CD4-positive, alpha-beta memory T cell (primary cell): ENCODE results near the gene BSCL2. TPM values are rescaled to one million over a fixed set of nuclear protein-coding genes. Genes with fewer than 3 reads are reported as not detected.
A peak's percentile ranks its signal among the peaks of the same experiment; 100 is the strongest.

Source experiments
- CTCF ChIA-PET: fragments of 350-600 bp; sonication (Branson Sonifier 250); formaldehyde crosslinking; loops from one replicate; lab custom pipeline; 2021; ENCODE audit warnings: inconsistent platforms; ENCODE audit not compliant: partially characterized antibody; lab: Charles Lee
- POLR2A ChIA-PET: fragments of 350-600 bp; sonication (Branson Sonifier 250); formaldehyde crosslinking; loops from one replicate; lab custom pipeline; 2021; ENCODE audit not compliant: partially characterized antibody; lab: Charles Lee
- DNase-seq, 5 donors: peaks; one replicate each; pipeline versions ENCODE4 v3.0.0 to v3.0.0-alpha.2; 2020 to 2022; ENCODE audit warnings: mixed read lengths in 1 of 5
- H3K27ac ChIP-seq: one replicate; pipeline ENCODE4 v1.7.0; 2013; ENCODE audit warnings: low read depth, low read length
- H3K27me3 ChIP-seq: 2 replicates; pipeline ENCODE4 v1.7.0; 2013; ENCODE audit warnings: mild to moderate bottlenecking, low read length, moderate library complexity; ENCODE audit not compliant: insufficient read depth
- H3K36me3 ChIP-seq: 2 replicates; pipeline ENCODE4 v1.7.0; 2013; ENCODE audit warnings: mild to moderate bottlenecking, low read length, moderate library complexity; ENCODE audit not compliant: insufficient read depth
- H3K4me1 ChIP-seq: 2 replicates; pipeline ENCODE4 v1.7.0; 2013; ENCODE audit warnings: mild to moderate bottlenecking, low read length, moderate library complexity; ENCODE audit not compliant: insufficient read depth
- H3K4me3 ChIP-seq, 2 donors: one replicate each; pipeline ENCODE4 v1.7.0; 2013; ENCODE audit warnings: low read length in 2 of 2, mild to moderate bottlenecking in 1 of 2
- H3K9me3 ChIP-seq, 2 donors: one replicate each; pipeline ENCODE4 v1.7.0; 2013; ENCODE audit warnings: low read length in 2 of 2, control low read depth in 1 of 2; ENCODE audit not compliant: control insufficient read depth in 1 of 2
- H3K27ac Mint-ChIP-seq, 7 donors: one replicate each; pipeline ENCODE4 v1.8.0; 2020 to 2021; ENCODE audit warnings: mixed read lengths in 7 of 7, mild to moderate bottlenecking in 6 of 7, inconsistent platforms in 3 of 7, moderate library complexity in 3 of 7
- H3K27me3 Mint-ChIP-seq, 2 donors: one replicate each; pipeline ENCODE4 v1.8.0; 2020 to 2021; ENCODE audit warnings: mixed read lengths in 2 of 2
- H3K36me3 Mint-ChIP-seq, 2 donors: one replicate each; pipeline ENCODE4 v1.8.0; 2020 to 2021; ENCODE audit warnings: mixed read lengths in 2 of 2, inconsistent platforms in 1 of 2, mild to moderate bottlenecking in 1 of 2
- H3K4me1 Mint-ChIP-seq, 4 donors: one replicate each; pipeline ENCODE4 v1.8.0; 2020 to 2021; ENCODE audit warnings: mixed read lengths in 4 of 4, mild to moderate bottlenecking in 1 of 4
- H3K4me3 Mint-ChIP-seq, 8 donors: one replicate each; pipeline ENCODE4 v1.8.0; 2020 to 2021; ENCODE audit warnings: mixed read lengths in 8 of 8, mild to moderate bottlenecking in 7 of 8, moderate library complexity in 6 of 8, inconsistent platforms in 3 of 8
- H3K9me3 Mint-ChIP-seq, 8 donors: one replicate each; pipeline ENCODE4 v1.8.0; 2020 to 2021; ENCODE audit warnings: mixed read lengths in 8 of 8, mild to moderate bottlenecking in 5 of 8, inconsistent platforms in 3 of 8, moderate library complexity in 1 of 8
- intact Hi-C: fragments of 100-400 bp; cut with micrococcal nuclease; formaldehyde crosslinking; loops from one replicate; pipeline ENCODE4 v1.15.1; 2023
- polyA plus RNA-seq, 2 donors: library from polyadenylated mRNA; unstranded; fragments of 300-500 nt; fragmentation: Illumina TruSeq; gene quantifications; one replicate each; pipeline ENCODE4 v1.2.3, GENCODE V29; 2021
- total RNA-seq, 2 experiments: library from RNA; stranded (reverse); gene quantifications; one replicate each; pipeline ENCODE4 v1.2.3, GENCODE V29; 2021

Gene BSCL2
- total and polyA plus RNA-seq, 4 experiments from 2014 or later = 34.5 to 51.7 (median 42.8) TPM

DNA sequence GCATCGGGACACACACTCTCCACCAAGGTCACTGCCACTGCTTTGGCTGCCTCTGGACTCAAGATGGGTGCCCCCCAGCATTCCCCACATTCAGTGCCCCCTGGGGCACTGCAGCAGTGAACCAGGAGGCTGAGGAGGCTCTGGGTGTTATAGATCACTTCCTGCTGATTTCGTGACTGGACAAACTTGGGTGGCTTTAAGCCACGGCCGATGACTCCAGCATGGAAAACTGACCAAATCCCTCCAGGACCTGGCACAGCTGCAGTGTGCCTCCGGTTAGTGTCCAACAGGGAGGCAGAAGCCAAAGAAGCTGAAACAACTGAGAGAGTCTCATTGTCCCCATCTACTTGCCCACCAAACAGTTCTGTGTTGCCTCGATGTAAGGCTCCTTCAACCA, 59.6 kb downstream of the BSCL2 start:
- no peak overlapping the region for H3K4me3 Mint-ChIP-seq
- no peaks in the 10 kb centered on the region for H3K9me3 Mint-ChIP-seq
- H3K27ac Mint-ChIP-seq = peak overlapping the region in 2 of 7 donors; percentile 35 to 57
- H3K9me3 ChIP-seq = no peaks in the 10 kb centered on the region
- no peak overlapping the region for H3K27ac ChIP-seq
- peaks cover 47% of the 10 kb centered on the region for H3K4me1 ChIP-seq
- no peaks in the 10 kb centered on the region for H3K27me3 ChIP-seq
- H3K4me3 ChIP-seq = no peak overlapping the region
- peaks cover 0 to 34% of the 10 kb centered on the region in 2 donors for H3K36me3 Mint-ChIP-seq
- H3K27me3 Mint-ChIP-seq = no peaks in the 10 kb centered on the region
- intact Hi-C loops = loop anchor here (2.0 kb wide), 2 partner anchors 17 to 57 kb away; partner anchors contain the start of genes C11orf98, CSKMT and TUT1
- no peak for DNase-seq
- peaks cover 18 to 57% (median 34%) of the 10 kb centered on the region in 4 donors for H3K4me1 Mint-ChIP-seq
- ChIA-PET POLR2A (interaction anchor here (0.7 to 11.8 kb wide), 14 partner anchors 16 to 208 kb away, joined by 3 to 162 read pairs (median 9); partner anchors contain the start of genes B3GAT3, C11orf98, CSKMT and EEF1G), CTCF (interaction anchor here (1.1 to 2.1 kb wide), 3 partner anchors 36 to 55 kb away, joined by 3 to 8 read pairs (median 5); no protein-coding TSS in a partner anchor)
- H3K36me3 ChIP-seq = peaks cover 21% of the 10 kb centered on the region

DNA sequence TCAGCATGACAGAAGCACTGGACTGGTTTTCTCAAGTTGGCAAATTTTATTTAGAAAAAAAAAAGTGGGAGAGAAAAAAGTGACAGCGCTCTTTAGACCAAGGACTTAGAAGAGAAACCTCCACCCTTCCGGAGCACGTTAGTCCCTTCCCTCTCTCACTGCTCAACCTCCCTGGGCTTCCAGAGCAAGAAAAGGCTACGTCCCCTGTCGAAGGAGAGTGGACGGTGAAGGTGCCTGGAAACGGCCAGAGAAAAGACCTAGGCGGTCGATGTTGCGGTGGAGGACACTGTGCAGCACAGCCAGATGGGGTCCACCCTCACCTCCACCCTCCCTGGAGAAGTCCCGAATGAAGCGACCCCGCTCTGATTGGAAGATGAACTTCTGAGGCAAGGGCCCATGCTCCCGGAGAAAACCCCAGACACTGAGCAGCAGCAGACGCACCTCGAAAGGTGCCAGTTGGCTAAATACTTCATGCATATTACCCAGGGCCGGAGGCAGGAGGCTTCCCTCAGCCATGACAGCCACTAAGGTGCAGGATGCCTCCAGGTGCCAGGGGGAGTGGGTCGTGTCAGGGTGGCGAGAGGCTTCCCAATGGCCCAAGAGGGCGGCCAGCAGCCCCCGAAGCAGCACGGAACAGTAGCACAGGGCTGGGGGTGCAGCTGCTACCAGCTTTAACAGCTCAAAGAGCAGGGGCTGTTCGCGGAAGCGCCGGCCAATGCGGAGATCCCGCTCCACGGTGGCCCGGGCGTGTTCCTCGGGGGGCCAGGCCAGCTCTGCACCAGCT, 60.2 kb downstream of the BSCL2 start:
- DNase-seq = no peak
- Histone ChIP-seq H3K4me1 (peaks cover 41% of the 10 kb centered on the region), H3K27ac (peak overlapping the region; percentile 92), H3K9me3 (no peaks in the 10 kb centered on the region), H3K27me3 (no peaks in the 10 kb centered on the region), H3K4me3 (peak overlapping the region in 1 of 2 donors; percentile 55), H3K36me3 (peaks cover 22% of the 10 kb centered on the region)
- peak overlapping the region; percentile 84 to 99 (median 97) for H3K27ac Mint-ChIP-seq
- ChIA-PET POLR2A (interaction anchor here (0.6 to 11.8 kb wide), 38 partner anchors 8 to 235 kb away, joined by 3 to 162 read pairs (median 8); partner anchors contain the start of genes B3GAT3, BSCL2, C11orf98 and CSKMT), CTCF (interaction anchor here (1.0 to 2.1 kb wide), 5 partner anchors 9 to 56 kb away, joined by 3 to 7 read pairs (median 3); partner anchors contain the start of gene TUT1)
- intact Hi-C loops = loop anchor here (1.0 to 2.0 kb wide), 5 partner anchors 18 to 62 kb away; partner anchors contain the start of genes C11orf98, CSKMT, EML3 and TUT1
- H3K4me3 Mint-ChIP-seq = peak overlapping the region; percentile 93 to 99 (median 95)
- H3K27me3 Mint-ChIP-seq = no peaks in the 10 kb centered on the region
- peaks cover 0 to 32% of the 10 kb centered on the region in 2 donors for H3K36me3 Mint-ChIP-seq
- H3K9me3 Mint-ChIP-seq = no peaks in the 10 kb centered on the region
- H3K4me1 Mint-ChIP-seq = peaks cover 14 to 51% (median 29%) of the 10 kb centered on the region in 4 donors

DNA sequence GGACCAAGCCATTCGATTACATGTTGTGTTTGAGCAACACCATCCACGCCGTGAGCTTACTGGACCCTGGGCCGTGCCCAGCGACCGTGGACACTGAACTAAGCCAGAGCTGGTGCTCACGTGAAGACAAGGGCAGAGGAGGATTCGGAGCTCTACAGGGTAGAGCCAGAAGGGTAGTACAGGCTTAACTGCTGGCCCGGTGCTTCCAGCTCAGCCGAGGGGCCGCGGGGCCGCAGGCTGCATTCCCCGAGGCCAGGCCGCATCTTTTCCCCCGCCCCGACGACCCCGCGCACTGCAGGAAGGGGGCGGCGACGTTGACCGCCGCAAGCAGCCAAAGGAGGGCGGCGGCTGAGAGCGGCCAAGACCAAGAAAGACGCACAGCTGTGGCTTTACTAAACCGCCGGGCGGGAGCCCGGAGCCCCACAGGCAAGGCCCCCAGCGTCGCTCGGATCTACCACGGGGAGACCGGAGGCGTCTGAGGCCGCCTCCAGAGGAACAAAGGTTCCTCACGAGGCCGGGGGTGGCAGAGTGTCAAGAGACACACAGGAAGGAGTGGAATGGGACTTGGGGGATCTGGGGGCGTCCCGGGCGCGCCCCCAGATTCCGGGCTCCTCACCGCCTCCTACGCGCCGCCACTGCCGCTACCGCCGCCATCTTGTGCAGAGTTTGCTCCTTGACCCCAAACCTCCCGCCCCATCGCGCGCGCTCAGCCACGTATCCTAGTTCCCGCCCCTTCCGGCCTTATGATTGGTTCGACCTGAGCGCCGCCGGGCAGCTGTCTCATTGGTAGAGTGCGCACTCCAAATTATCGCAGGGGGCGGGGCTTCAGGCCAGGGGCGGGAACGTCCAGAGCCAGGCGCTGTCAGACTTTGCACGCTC, 61.0 kb downstream of the BSCL2 start, which contains the start of gene GANAB:
TSS of gene GANAB (minus strand) at position 668 of the 879 bp plus-strand sequence. CDS start at position 654, 14 bp downstream.
- Mint-ChIP-seq H3K9me3 (no peaks in the 10 kb centered on the region), H3K36me3 (peaks cover 0 to 34% of the 10 kb centered on the region in 2 donors)
- POLR2A ChIA-PET = interaction anchor here (0.6 to 11.8 kb wide), 36 partner anchors 8 to 235 kb away, joined by 3 to 162 read pairs (median 8); partner anchors contain the start of genes B3GAT3, BSCL2, C11orf98 and CSKMT

DNA sequence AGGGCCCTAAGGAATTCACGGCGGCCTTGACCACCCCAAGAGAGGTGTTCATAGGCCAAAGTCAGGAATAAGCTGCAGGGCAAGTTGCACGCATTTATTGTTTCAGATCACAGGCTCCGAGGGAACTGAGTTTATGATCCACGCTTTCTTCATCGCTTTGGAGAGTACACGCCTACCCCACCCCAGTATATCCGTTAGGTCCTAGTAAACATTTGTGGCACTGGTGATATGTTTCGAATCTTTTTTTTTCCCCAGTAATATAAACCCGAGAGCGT, 61.6 kb downstream of the BSCL2 start:
- H3K27ac ChIP-seq = peak overlapping the region; percentile 92
- peak overlapping the region; percentile 55 to 76 for H3K4me3 ChIP-seq
- no peaks in the 10 kb centered on the region for H3K27me3 ChIP-seq
- Mint-ChIP-seq H3K36me3 (peaks cover 4 to 36% of the 10 kb centered on the region in 2 donors), H3K27me3 (no peaks in the 10 kb centered on the region), H3K27ac (peak overlapping the region; percentile 84 to 99 (median 97)), H3K4me1 (peaks cover 16 to 50% (median 29%) of the 10 kb centered on the region in 4 donors), H3K9me3 (no peaks in the 10 kb centered on the region), H3K4me3 (peak overlapping the region; percentile 93 to 99 (median 95))
- peaks cover 38% of the 10 kb centered on the region for H3K4me1 ChIP-seq
- ChIA-PET POLR2A (interaction anchor here (1.0 to 11.8 kb wide), 27 partner anchors 9 to 236 kb away, joined by 3 to 162 read pairs (median 10); partner anchors contain the start of genes B3GAT3, BSCL2, C11orf98 and CSKMT), CTCF (interaction anchor here (0.9 to 1.7 kb wide), 4 partner anchors 8 to 251 kb away, joined by 3 to 7 read pairs (median 3); partner anchors contain the start of genes C11orf98 and TUT1)
- peaks cover 22% of the 10 kb centered on the region for H3K36me3 ChIP-seq
- DNase-seq = no peak
- intact Hi-C loops = no loop called here
- H3K9me3 ChIP-seq = no peaks in the 10 kb centered on the region

More for the DNA sequence above, 61.0 kb downstream of the BSCL2 start, which contains the start of gene GANAB:
- peaks cover 37% of the 10 kb centered on the region for H3K4me1 ChIP-seq
- peak within 1 kb of the TSS; percentile 93 to 99 (median 95) for H3K4me3 Mint-ChIP-seq
- no peaks in the 10 kb centered on the region for H3K27me3 ChIP-seq
- CTCF ChIA-PET = interaction anchor here (0.9 to 1.7 kb wide), 5 partner anchors 8 to 251 kb away, joined by 3 to 7 read pairs (median 3); partner anchors contain the start of genes C11orf98 and TUT1
- no peaks in the 10 kb centered on the region for H3K9me3 ChIP-seq
- no peaks in the 10 kb centered on the region for H3K27me3 Mint-ChIP-seq
- peak; percentile 95 to 99 (median 97) for DNase-seq
- H3K36me3 ChIP-seq = peaks cover 22% of the 10 kb centered on the region
- H3K27ac Mint-ChIP-seq = peak within 1 kb of the TSS; percentile 84 to 99 (median 97)
- intact Hi-C loops = loop anchor here (1.0 to 2.0 kb wide), 5 partner anchors 19 to 63 kb away; partner anchors contain the start of genes C11orf98, CSKMT, EML3 and TUT1
- H3K4me3 ChIP-seq = peak within 1 kb of the TSS; percentile 55 to 76
- H3K4me1 Mint-ChIP-seq = peaks cover 14 to 48% (median 26%) of the 10 kb centered on the region in 4 donors
- H3K27ac ChIP-seq = peak within 1 kb of the TSS; percentile 92

- CTCF ChIA-PET = interaction anchor here (1.9 kb wide), 1 partner anchor 52 kb away, joined by 5 read pairs; no protein-coding TSS in a partner anchor
- no peak overlapping the region for H3K27ac ChIP-seq
- peaks cover 16% of the 10 kb centered on the region for H3K36me3 ChIP-seq
Observed at GRCh38 chr11:62644220-62644619, 63.0 kb downstream of the BSCL2 start.

More at GRCh38 chr11:62644220-62644619, 63.0 kb downstream of the BSCL2 start:
- H3K27me3 Mint-ChIP-seq = no peaks in the 10 kb centered on the region
- Histone ChIP-seq H3K4me3 (no peak overlapping the region), H3K27me3 (no peaks in the 10 kb centered on the region), H3K9me3 (no peaks in the 10 kb centered on the region), H3K4me1 (peaks cover 49% of the 10 kb centered on the region)
- peak overlapping the region in 6 of 7 donors; percentile 22 to 84 (median 54) for H3K27ac Mint-ChIP-seq
- H3K4me1 Mint-ChIP-seq = peaks cover 20 to 48% (median 34%) of the 10 kb centered on the region in 4 donors
- no peak for DNase-seq
- peak overlapping the region in 5 of 8 donors; percentile 21 to 64 (median 28) for H3K4me3 Mint-ChIP-seq
- peaks cover 8 to 33% of the 10 kb centered on the region in 2 donors for H3K36me3 Mint-ChIP-seq
- intact Hi-C loops = no loop called here
- no peaks in the 10 kb centered on the region for H3K9me3 Mint-ChIP-seq
- POLR2A ChIA-PET = interaction anchor here (0.7 to 11.8 kb wide), 8 partner anchors 9 to 87 kb away, joined by 3 to 162 read pairs (median 8); partner anchors contain the start of genes C11orf98, CSKMT, HNRNPUL2 and INTS5
